ENCODE results near the gene POTEJ. TPM values are rescaled to one million over a fixed set of nuclear protein-coding genes. Genes with fewer than 3 reads are reported as not detected.
"Not testable (repeated sequence)": the region's sequence is repeated elsewhere in the genome, so short reads cannot be mapped to it uniquely, and the experiment has no call there.

The POTEJ gene
- polyA plus RNA-seq (2012; ENCODE audit: insufficient read depth, insufficient read length), result 0.44 TPM

GRCh38 chr2:130611140-130611539 lies at the start of gene POTEJ:
POTEJ (plus strand) TSS chr2:130611440; CDS start chr2:130611533, 93 bp downstream.
- not testable (repeated sequence) for H3K4me3 ChIP-seq (ENCODE audit: low read length); DNase-seq (ENCODE audit: low read depth, low spot score)

GRCh38 chr2:130566165-130566564 lies 45.1 kb upstream of the POTEJ start:
- H3K4me3 ChIP-seq (ENCODE audit: low read length); DNase-seq (ENCODE audit: low read depth, low spot score): not testable (repeated sequence)

GRCh38 chr2:130571929-130572328 lies 39.3 kb upstream of the POTEJ start:
- not testable (repeated sequence) for H3K4me3 ChIP-seq (ENCODE audit: low read length); DNase-seq (ENCODE audit: low read depth, low spot score)

- H3K4me3 ChIP-seq (ENCODE audit: low read length); DNase-seq (ENCODE audit: low read depth, low spot score): not testable (repeated sequence)
Observed at GRCh38 chr2:130574230-130574629, 37.0 kb upstream of the POTEJ start.

- not testable (repeated sequence) for DNase-seq (ENCODE audit: low read depth, low spot score); H3K4me3 ChIP-seq (ENCODE audit: low read length)
Observed at GRCh38 chr2:130576209-130576784, 34.9 kb upstream of the POTEJ start.

GRCh38 chr2:130577559-130577958 lies 33.7 kb upstream of the POTEJ start:
- not testable (repeated sequence) for DNase-seq (ENCODE audit: low read depth, low spot score); H3K4me3 ChIP-seq (ENCODE audit: low read length)

- not testable (repeated sequence) for H3K4me3 ChIP-seq (ENCODE audit: low read length); DNase-seq (ENCODE audit: low read depth, low spot score)
Observed at GRCh38 chr2:130579121-130579520, 32.1 kb upstream of the POTEJ start.

- H3K4me3 ChIP-seq (ENCODE audit: low read length); DNase-seq (ENCODE audit: low read depth, low spot score): not testable (repeated sequence)
Observed at GRCh38 chr2:130581491-130581890, 29.7 kb upstream of the POTEJ start.

- H3K4me3 ChIP-seq (ENCODE audit: low read length); DNase-seq (ENCODE audit: low read depth, low spot score): not testable (repeated sequence)
Observed at GRCh38 chr2:130582970-130583369, 28.3 kb upstream of the POTEJ start.

GRCh38 chr2:130583582-130583981 lies 27.7 kb upstream of the POTEJ start:
- H3K4me3 ChIP-seq (ENCODE audit: low read length); DNase-seq (ENCODE audit: low read depth, low spot score): not testable (repeated sequence)

- not testable (repeated sequence) for H3K4me3 ChIP-seq (ENCODE audit: low read length); DNase-seq (ENCODE audit: low read depth, low spot score)
Observed at GRCh38 chr2:130584726-130585125, 26.5 kb upstream of the POTEJ start.

- H3K4me3 ChIP-seq (ENCODE audit: low read length); DNase-seq (ENCODE audit: low read depth, low spot score): not testable (repeated sequence)
Observed at GRCh38 chr2:130588688-130589458, 22.4 kb upstream of the POTEJ start.

GRCh38 chr2:130590170-130590841 lies 20.9 kb upstream of the POTEJ start:
- H3K4me3 ChIP-seq (ENCODE audit: low read length); DNase-seq (ENCODE audit: low read depth, low spot score): not testable (repeated sequence)

GRCh38 chr2:130590842-130591359 lies 20.3 kb upstream of the POTEJ start:
- H3K4me3 ChIP-seq (ENCODE audit: low read length); DNase-seq (ENCODE audit: low read depth, low spot score): not testable (repeated sequence)

GRCh38 chr2:130592791-130593414 lies 18.3 kb upstream of the POTEJ start:
- not testable (repeated sequence) for H3K4me3 ChIP-seq (ENCODE audit: low read length)

GRCh38 chr2:130594011-130594410 lies 17.2 kb upstream of the POTEJ start:
- not testable (repeated sequence) for DNase-seq (ENCODE audit: low read depth, low spot score)

More at GRCh38 chr2:130592791-130593414, 18.3 kb upstream of the POTEJ start:
- not testable (repeated sequence) for DNase-seq (ENCODE audit: low read depth, low spot score)

GRCh38 chr2:130596757-130597156 lies 14.5 kb upstream of the POTEJ start:
- H3K4me3 ChIP-seq (ENCODE audit: low read length); DNase-seq (ENCODE audit: low read depth, low spot score): not testable (repeated sequence)

More at GRCh38 chr2:130594011-130594410, 17.2 kb upstream of the POTEJ start:
- H3K4me3 ChIP-seq (ENCODE audit: low read length), result not testable (repeated sequence)

- not testable (repeated sequence) for DNase-seq (ENCODE audit: low read depth, low spot score); H3K4me3 ChIP-seq (ENCODE audit: low read length)
Observed at GRCh38 chr2:130597994-130598393, 13.2 kb upstream of the POTEJ start.

GRCh38 chr2:130598463-130598862 lies 12.8 kb upstream of the POTEJ start:
- not testable (repeated sequence) for DNase-seq (ENCODE audit: low read depth, low spot score)

More at GRCh38 chr2:130598463-130598862, 12.8 kb upstream of the POTEJ start:
- H3K4me3 ChIP-seq (ENCODE audit: low read length), result not testable (repeated sequence)
